HepG2 (cell line): ENCODE data around the gene GDI1. TPM values are rescaled to one million over a fixed set of nuclear protein-coding genes. Genes with fewer than 3 reads are reported as not detected.

Source experiments
- ATAC-seq: fragments of 200-7000 bp; cut with Tn5 transposase; 3 replicates; pipeline ENCODE4 v1.9.1; 2020; ENCODE audit warnings: mild to moderate bottlenecking, moderate library complexity
- BruUV-seq: library from RNA; stranded (reverse); fragments of 400-500 nt; replicated peaks from 2 replicates; lab custom pipeline; 2021; lab: Mats Ljungman, UMichigan
- CTCF ChIA-PET: fragments of 300-600 bp; formaldehyde crosslinking; extraction: SDS; loops from one replicate; lab custom pipeline; 2021; ENCODE audit warnings: low total read pairs, inconsistent platforms, low intra/inter-chr PET ratio; lab: Yijun Ruan, JAX
- POLR2A ChIA-PET: fragments of 350-600 bp; sonication (Branson Sonifier 250); formaldehyde crosslinking; loops from one replicate; lab custom pipeline; 2020; ENCODE audit warnings: antibody characterized with exemption, inconsistent platforms; lab: Yijun Ruan, JAX
- DNase-seq: peaks from one replicate; pipeline ENCODE4 v3.0.0-alpha.2; 2015; ENCODE audit warnings: low spot score
- FAIRE-seq: peaks from 3 replicates; lab custom pipeline; 2011; peaks lifted over from hg19 to GRCh38; lab: Jason Lieb, UNC
- H2AFZ ChIP-seq: one replicate; pipeline ENCODE4 v1.6.1; 2011; ENCODE audit warnings: low read length, inconsistent platforms
- H3K27ac ChIP-seq: fragments of 300-600 bp; 3 replicates; pipeline ENCODE4 v1.8.0; 2011; ENCODE audit warnings: mixed run types, mild to moderate bottlenecking, mixed read lengths, low read length, inconsistent platforms; ENCODE audit not compliant: insufficient read depth; ENCODE audit errors: extremely low read length
- H3K27me3 ChIP-seq, 2 experiments: fragments of 200-600 bp in 1 of 2; 2 replicates in 1 of 2; 3 replicates in 1 of 2; pipeline versions ENCODE4 v1.6.0 to v1.8.0; 2011; ENCODE audit warnings: low read length in 2 of 2, mild to moderate bottlenecking in 2 of 2, moderate library complexity in 2 of 2, inconsistent platforms in 1 of 2; ENCODE audit not compliant: insufficient read depth in 2 of 2, control insufficient read depth in 1 of 2
- H3K36me3 ChIP-seq, 2 experiments: fragments of 200-600 bp in 1 of 2; replicated peaks in 1 of 2; 2 replicates in 1 of 2; 3 replicates in 1 of 2; pipeline versions ENCODE4 v1.5.1 to v1.8.0; 2011; ENCODE audit warnings: low read length in 2 of 2, inconsistent platforms in 1 of 2; ENCODE audit not compliant: insufficient read depth in 2 of 2, control insufficient read depth in 1 of 2
- H3K4me1 ChIP-seq: 2 replicates; pipeline ENCODE4 v1.5.1; 2012; ENCODE audit warnings: low read length, inconsistent platforms; ENCODE audit not compliant: insufficient read depth
- H3K4me2 ChIP-seq: 2 replicates; pipeline ENCODE4 v1.6.0; 2011; ENCODE audit warnings: low read depth, low read length, inconsistent platforms
- H3K4me3 ChIP-seq, 3 experiments: fragments of 200-600 bp in 1 of 3; sonication (generic), shearing (Covaris generic) in 1 of 3; replicated peaks in 1 of 3; 2 replicates each; pipeline ENCODE4 v1.5.1; 2011 to 2016; ENCODE audit warnings: low read length in 3 of 3, inconsistent platforms in 2 of 3, low read depth in 2 of 3, mild to moderate bottlenecking in 2 of 3, control low read depth in 1 of 3, mixed read lengths in 1 of 3; ENCODE audit not compliant: insufficient read depth in 1 of 3
- H3K79me2 ChIP-seq: one replicate; pipeline ENCODE4 v1.6.1; 2011; ENCODE audit warnings: low read length, inconsistent platforms; ENCODE audit not compliant: insufficient read depth
- H3K9ac ChIP-seq: 2 replicates; pipeline ENCODE4 v1.6.0; 2011; ENCODE audit warnings: mild to moderate bottlenecking, low read depth, low read length, inconsistent platforms; ENCODE audit not compliant: insufficient read depth
- H3K9me3 ChIP-seq: 2 replicates; pipeline ENCODE4 v1.5.1; 2012; ENCODE audit warnings: mild to moderate bottlenecking, low read length
- H4K20me1 ChIP-seq: 2 replicates; pipeline ENCODE4 v1.6.0; 2011; ENCODE audit warnings: inconsistent platforms, mild to moderate bottlenecking, low read length, moderate library complexity; ENCODE audit not compliant: insufficient read depth
- CREB1 ChIP-seq, 2 experiments: fragments of 450-650 bp in 1 of 2; IDR thresholded peaks; 2 replicates each; pipeline ENCODE4 v1.6.1; 2016 to 2017; ENCODE audit warnings: control low read depth in 1 of 2, mild to moderate bottlenecking in 1 of 2, missing compliant biosample characterization in 1 of 2, missing genetic modification characterization in 1 of 2
- HNRNPK ChIP-seq: fragments of 200-400 bp; formaldehyde crosslinking; IDR thresholded peaks from 2 replicates; pipeline ENCODE4 v1.6.1; 2018; ENCODE audit warnings: low read length, low read depth, moderate library complexity, mild to moderate bottlenecking; ENCODE audit not compliant: poor library complexity, severe bottlenecking
- NR3C1 ChIP-seq: sonication (generic); formaldehyde crosslinking; IDR thresholded peaks from 2 replicates; pipeline ENCODE4 v1.4.0; 2020; ENCODE audit warnings: missing genetic modification reagents
- SMAD1 ChIP-seq: sonication (generic); formaldehyde crosslinking; IDR thresholded peaks from 2 replicates; pipeline ENCODE4 v1.4.0; 2020; ENCODE audit warnings: missing genetic modification reagents, low read depth, mild to moderate bottlenecking, borderline replicate concordance
- ZBTB7B ChIP-seq: sonication (generic); formaldehyde crosslinking; IDR thresholded peaks from 2 replicates; pipeline ENCODE4 v1.4.0; 2020; ENCODE audit warnings: missing genetic modification reagents
- ZNF430 ChIP-seq: sonication (generic); formaldehyde crosslinking; IDR thresholded peaks from 2 replicates; pipeline ENCODE4 v1.9.0; 2021; ENCODE audit warnings: mild to moderate bottlenecking, missing genetic modification reagents
- ZNF501 ChIP-seq: sonication (generic); formaldehyde crosslinking; IDR thresholded peaks from 2 replicates; pipeline ENCODE4 v1.5.1; 2020; ENCODE audit warnings: mild to moderate bottlenecking, moderate library complexity, missing genetic modification reagents
- WGBS: methylation state at CpG from one replicate; pipeline ENCODE4 v1.1.6; 2017; ENCODE audit warnings: low lambda C conversion rate; 5-methylcytosine and 5-hydroxymethylcytosine counted together
- in situ Hi-C: cut with HindIII; loops from 2 replicates; pipeline ENCODE4 v1.10.0; 2017; ENCODE audit warnings: low pct_unique_long_range_greater_than_20kb; ENCODE audit not compliant: extremely low pct_ligation_motif_present
- intact Hi-C: fragments of 100-400 bp; cut with micrococcal nuclease; formaldehyde crosslinking; loops from one replicate; pipeline ENCODE4 v1.10.0; 2022; ENCODE audit not compliant: unreplicated experiment
- polyA plus RNA-seq, 8 experiments: library from polyadenylated mRNA; depleted of rRNA in 3 of 8; stranded (reverse) in 7 of 8; unstranded in 1 of 8; fragments of >200 nt; fragmentation: Illumina TruSeq in 4 of 8; extraction: Trizol in 4 of 8; gene quantifications; 2 replicates each; pipeline versions ENCODE4 v1.2.1 to v1.2.3, GENCODE V29; 2011 to 2016; ENCODE audit warnings: low read depth in 4 of 8, missing spikeins in 1 of 8, mixed read lengths in 1 of 8; ENCODE audit not compliant: insufficient read depth in 1 of 8
- total RNA-seq, 5 experiments: library from RNA; depleted of rRNA; stranded (reverse); fragments of >200 nt; fragmentation: Illumina TruSeq; extraction: Trizol; gene quantifications; 2 replicates each; pipeline ENCODE4 v1.2.3, GENCODE V29; 2016; ENCODE audit warnings: low read depth in 1 of 5
- TF ChIP-seq, protein P1 (sequence below): sonication (generic); formaldehyde crosslinking; IDR thresholded peaks from 2 replicates; pipeline ENCODE4 v1.4.0; 2020; ENCODE audit warnings: mild to moderate bottlenecking, missing genetic modification reagents
- TF ChIP-seq, protein P2 (sequence below): IDR thresholded peaks from 2 replicates; pipeline ENCODE4 v1.6.1; 2016; ENCODE audit warnings: missing genetic modification reagents, missing compliant biosample characterization
- TF ChIP-seq, protein P3 (sequence below): sonication (generic); formaldehyde crosslinking; IDR thresholded peaks from 2 replicates; pipeline ENCODE4 v1.4.0; 2020; ENCODE audit warnings: missing genetic modification reagents

GDI1 gene
- total and polyA plus RNA-seq, 2 of the 13 experiments (the other 11 are each of a cell fraction or from before 2014, with no cell fraction given) = 17.4 to 105 TPM

DNA sequence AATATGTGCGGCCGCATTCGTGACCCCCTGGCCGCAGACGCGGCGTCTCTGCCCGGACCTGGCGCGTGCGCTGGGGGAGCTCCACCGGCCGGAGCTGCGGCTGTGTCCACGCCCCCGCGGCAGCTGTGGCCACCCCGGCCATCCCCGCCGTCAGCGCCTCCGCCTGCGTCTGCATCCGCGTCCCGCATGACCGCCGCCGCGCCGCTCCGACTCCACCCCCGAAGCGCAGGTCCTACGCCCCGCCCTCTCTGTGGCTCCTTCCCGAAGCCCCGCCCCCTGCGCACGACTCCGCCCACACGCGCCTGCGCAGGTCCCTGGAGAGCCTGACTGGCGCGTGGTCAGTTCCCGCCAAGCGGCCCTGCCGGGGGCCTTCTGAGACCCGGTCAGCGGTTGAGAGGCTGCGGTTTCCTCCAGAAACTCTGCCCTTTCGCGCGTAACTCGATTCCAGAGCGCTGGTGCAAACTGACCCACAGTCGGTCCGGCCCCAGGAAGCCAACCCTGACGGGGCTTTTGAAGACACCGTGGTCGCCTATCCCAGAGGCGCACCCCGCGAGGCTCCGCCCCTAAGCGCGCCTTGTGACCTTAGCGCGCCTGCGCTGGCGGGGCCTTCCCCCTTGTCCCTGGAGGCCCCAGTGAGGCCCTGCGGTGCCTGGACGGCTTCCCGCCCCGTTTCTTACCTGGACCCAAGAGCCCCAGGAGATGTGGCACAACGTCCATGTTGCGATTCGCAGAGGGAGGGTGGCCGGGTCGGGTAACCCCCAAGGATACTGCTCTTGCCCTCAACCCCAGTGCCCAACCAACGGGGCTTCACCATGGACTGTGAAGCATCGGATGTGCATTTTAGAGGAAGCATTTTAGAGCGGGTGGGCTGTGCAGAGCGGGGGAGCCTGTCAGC is 42.0 kb downstream of the GDI1 start, which contains the start of gene LAGE3:
Gene LAGE3, minus strand, starts transcription at position 554 of the 895 bp plus-strand sequence. Its CDS starts 366 bp downstream, at position 188.
- in situ Hi-C loops = no loop called here
- Histone ChIP-seq H4K20me1 (no peaks in the 10 kb centered on the region), H3K36me3 (no peaks in the 10 kb centered on the region), H3K27me3 (no peaks in the 10 kb centered on the region), H3K4me3 (peak within 1 kb of the TSS; percentile 12 to 60 (median 57); a peak in 5 of 6 replicates), H3K4me2 (peak within 1 kb of the TSS; percentile 80), H2AFZ (no peak within 1 kb of the TSS), H3K9ac (peak within 1 kb of the TSS; percentile 43; the same call in 1 of the 2 replicates), H3K9me3 (no peaks in the 10 kb centered on the region), H3K4me1 (peaks cover 8% of the 10 kb centered on the region), H3K27ac (no peak within 1 kb of the TSS), H3K79me2 (no peaks in the 10 kb centered on the region)
- 53% methylated on average over 35 of the region's 85 CpGs for WGBS
- BruUV-seq = no TSS peak
- ChIA-PET POLR2A (interaction anchor here (0.6 to 1.3 kb wide), 7 partner anchors 10 to 109 kb away, joined by 4 to 11 read pairs (median 6); partner anchors contain the start of genes FAM3A, RPL10 and SLC10A3), CTCF (no interaction called here)
- FAIRE-seq (no peak), ATAC-seq (peak; percentile 88), DNase-seq (peak; percentile 60)
- intact Hi-C loops = no loop called here
- TF ChIP-seq ZNF430 (CRISPR knock-in tag) (peak; percentile 73; the same call in 1 of the 2 replicates), ZNF501 (peak; percentile 55), CREB1 (IDR thresholded peaks at IDR 0.05) (no peak; the same call in 1 of the 2 replicates), CREB1 (CRISPR knock-in tag; IDR thresholded peaks at IDR 0.05) (no peak), NR3C1 (CRISPR knock-in tag) (no peak), HNRNPK (peak; percentile 52), SMAD1 (CRISPR knock-in tag) (no peak), ZBTB7B (CRISPR knock-in tag) (0 out of 2 replicates have a peak, but pooled peaks have one; percentile 19)
- TF ChIP-seq, protein P1, sequence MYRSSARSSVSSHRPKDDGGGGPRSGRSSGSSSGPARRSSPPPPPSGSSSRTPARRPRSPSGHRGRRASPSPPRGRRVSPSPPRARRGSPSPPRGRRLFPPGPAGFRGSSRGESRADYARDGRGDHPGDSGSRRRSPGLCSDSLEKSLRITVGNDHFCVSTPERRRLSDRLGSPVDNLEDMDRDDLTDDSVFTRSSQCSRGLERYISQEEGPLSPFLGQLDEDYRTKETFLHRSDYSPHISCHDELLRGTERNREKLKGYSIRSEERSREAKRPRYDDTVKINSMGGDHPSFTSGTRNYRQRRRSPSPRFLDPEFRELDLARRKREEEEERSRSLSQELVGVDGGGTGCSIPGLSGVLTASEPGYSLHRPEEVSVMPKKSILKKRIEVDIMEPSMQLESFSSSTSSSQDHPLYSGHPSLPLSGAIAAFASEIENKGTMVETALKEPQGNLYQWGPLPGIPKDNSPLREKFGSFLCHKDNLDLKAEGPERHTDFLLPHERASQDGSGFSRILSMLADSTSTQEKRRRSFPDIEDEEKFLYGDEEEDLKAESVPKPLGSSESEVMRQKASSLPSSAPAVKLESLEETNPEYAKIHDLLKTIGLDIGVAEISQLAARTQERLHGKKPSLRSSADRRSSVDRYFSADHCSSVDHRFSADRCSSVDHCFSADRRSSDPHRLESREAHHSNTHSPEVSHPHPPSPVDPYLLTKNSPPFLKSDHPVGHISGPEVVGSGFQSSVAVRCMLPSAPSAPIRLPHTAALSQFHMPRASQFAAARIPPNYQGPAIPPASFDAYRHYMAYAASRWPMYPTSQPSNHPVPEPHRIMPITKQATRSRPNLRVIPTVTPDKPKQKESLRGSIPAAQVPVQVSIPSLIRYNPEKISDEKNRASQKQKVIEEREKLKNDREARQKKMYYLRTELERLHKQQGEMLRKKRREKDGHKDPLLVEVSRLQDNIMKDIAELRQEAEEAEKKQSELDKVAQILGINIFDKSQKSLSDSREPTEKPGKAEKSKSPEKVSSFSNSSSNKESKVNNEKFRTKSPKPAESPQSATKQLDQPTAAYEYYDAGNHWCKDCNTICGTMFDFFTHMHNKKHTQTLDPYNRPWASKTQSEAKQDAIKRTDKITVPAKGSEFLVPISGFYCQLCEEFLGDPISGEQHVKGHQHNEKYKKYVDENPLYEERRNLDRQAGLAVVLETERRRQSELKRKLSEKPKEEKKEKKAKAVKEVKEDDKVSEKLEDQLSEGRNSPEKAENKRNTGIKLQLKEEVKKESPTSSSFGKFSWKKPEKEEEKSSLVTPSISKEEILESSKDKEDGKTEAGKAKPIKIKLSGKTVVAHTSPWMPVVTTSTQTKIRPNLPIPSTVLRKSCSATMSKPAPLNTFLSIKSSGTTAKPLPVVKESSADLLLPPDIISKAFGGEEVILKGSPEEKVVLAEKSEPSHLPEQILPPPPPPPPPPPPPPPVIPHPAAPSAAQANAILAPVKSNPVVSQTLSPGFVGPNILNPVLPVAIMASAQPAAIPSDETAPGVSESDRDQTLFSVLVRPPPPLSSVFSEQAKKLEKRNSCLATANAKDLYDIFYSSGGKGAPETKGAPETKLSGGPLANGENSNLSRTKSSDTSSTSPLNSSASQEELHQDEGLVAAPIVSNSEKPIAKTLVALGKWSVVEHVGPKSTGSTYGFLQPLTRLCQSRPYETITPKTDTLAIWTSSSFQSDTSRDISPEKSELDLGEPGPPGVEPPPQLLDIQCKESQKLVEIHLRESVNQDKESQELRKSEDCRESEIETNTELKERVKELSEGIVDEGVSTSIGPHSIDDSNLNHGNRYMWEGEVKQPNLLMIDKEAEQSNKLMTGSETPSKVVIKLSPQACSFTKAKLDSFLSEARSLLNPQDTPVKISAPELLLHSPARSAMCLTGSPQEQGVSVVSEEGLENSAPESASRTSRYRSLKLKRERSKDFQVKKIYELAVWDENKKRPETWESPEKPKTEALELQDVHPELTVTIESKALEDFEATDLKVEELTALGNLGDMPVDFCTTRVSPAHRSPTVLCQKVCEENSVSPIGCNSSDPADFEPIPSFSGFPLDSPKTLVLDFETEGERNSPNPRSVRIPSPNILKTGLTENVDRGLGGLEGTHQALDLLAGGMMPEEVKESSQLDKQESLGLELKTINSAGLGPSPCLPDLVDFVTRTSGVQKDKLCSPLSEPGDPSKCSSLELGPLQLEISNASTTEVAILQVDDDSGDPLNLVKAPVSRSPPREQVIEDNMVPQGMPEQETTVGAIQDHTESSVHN = 0 out of 2 replicates have a peak, but pooled peaks have one; percentile 35
- TF ChIP-seq, protein P2, sequence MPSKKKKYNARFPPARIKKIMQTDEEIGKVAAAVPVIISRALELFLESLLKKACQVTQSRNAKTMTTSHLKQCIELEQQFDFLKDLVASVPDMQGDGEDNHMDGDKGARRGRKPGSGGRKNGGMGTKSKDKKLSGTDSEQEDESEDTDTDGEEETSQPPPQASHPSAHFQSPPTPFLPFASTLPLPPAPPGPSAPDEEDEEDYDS (CRISPR knock-in tag) = peak; percentile 47; the same call in 1 of the 2 replicates
- TF ChIP-seq, protein P3, sequence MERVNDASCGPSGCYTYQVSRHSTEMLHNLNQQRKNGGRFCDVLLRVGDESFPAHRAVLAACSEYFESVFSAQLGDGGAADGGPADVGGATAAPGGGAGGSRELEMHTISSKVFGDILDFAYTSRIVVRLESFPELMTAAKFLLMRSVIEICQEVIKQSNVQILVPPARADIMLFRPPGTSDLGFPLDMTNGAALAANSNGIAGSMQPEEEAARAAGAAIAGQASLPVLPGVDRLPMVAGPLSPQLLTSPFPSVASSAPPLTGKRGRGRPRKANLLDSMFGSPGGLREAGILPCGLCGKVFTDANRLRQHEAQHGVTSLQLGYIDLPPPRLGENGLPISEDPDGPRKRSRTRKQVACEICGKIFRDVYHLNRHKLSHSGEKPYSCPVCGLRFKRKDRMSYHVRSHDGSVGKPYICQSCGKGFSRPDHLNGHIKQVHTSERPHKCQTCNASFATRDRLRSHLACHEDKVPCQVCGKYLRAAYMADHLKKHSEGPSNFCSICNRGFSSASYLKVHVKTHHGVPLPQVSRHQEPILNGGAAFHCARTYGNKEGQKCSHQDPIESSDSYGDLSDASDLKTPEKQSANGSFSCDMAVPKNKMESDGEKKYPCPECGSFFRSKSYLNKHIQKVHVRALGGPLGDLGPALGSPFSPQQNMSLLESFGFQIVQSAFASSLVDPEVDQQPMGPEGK (CRISPR knock-in tag) = peak; percentile 29; the same call in 1 of the 2 replicates
